WERI-Rb-1 (cell line): ENCODE data around the gene MAGI2.

ENCODE experiments used
- DNase-seq: peaks from one replicate; pipeline ENCODE4 v3.0.0-alpha.2; 2020
- H3K27ac ChIP-seq: fragments of 250-450 bp; sonication (Bioruptor Pico); 2 replicates; pipeline ENCODE4 v1.5.1; 2020; ENCODE audit warnings: mild to moderate bottlenecking, moderate library complexity
- H3K27me3 ChIP-seq: fragments of 250-450 bp; sonication (Bioruptor Pico); 2 replicates; pipeline ENCODE4 v1.5.1; 2021; ENCODE audit warnings: mild to moderate bottlenecking, low read depth, moderate library complexity; ENCODE audit not compliant: insufficient read depth, severe bottlenecking
- H3K36me3 ChIP-seq: fragments of 250-450 bp; sonication (Bioruptor Pico); 2 replicates; pipeline ENCODE4 v1.5.1; 2020; ENCODE audit warnings: mild to moderate bottlenecking, moderate library complexity
- H3K4me3 ChIP-seq: 2 replicates; pipeline ENCODE4 v1.5.1; 2011; ENCODE audit warnings: low read depth, mild to moderate bottlenecking, control low read depth, low read length
- H3K9me3 ChIP-seq: fragments of 250-450 bp; sonication (Bioruptor Pico); 2 replicates; pipeline ENCODE4 v1.5.1; 2021; ENCODE audit warnings: mild to moderate bottlenecking, moderate library complexity; ENCODE audit not compliant: severe bottlenecking
- TF ChIP-seq, protein P1 (sequence below): IDR thresholded peaks from 2 replicates; pipeline ENCODE4 v1.5.1; 2011; ENCODE audit warnings: low read depth, mild to moderate bottlenecking, control low read depth, inconsistent platforms, low read length

Gene MAGI2

DNA sequence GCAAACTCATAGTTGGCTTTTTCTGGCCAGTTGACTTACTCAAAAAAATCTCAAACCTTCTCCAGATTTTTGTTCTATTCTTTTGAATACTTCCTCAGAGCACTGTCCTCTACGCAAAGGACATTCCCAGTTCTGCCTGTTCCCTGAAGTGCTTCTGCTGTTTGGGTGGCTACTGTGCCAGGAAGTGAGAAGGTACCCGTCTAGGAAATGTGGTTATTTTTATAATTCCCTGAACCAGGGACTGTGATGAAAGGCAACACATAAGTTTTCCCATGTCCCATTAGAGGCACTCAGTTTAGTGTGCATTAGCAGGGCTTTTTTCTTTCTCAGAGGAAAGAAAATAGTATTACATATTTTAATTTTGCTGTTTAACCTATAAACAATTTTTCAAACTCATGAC lies 1284.6 kb downstream of the MAGI2 start:
- no peaks in the 10 kb centered on the region for H3K36me3 ChIP-seq
- no peak for DNase-seq
- TF ChIP-seq, protein P1, sequence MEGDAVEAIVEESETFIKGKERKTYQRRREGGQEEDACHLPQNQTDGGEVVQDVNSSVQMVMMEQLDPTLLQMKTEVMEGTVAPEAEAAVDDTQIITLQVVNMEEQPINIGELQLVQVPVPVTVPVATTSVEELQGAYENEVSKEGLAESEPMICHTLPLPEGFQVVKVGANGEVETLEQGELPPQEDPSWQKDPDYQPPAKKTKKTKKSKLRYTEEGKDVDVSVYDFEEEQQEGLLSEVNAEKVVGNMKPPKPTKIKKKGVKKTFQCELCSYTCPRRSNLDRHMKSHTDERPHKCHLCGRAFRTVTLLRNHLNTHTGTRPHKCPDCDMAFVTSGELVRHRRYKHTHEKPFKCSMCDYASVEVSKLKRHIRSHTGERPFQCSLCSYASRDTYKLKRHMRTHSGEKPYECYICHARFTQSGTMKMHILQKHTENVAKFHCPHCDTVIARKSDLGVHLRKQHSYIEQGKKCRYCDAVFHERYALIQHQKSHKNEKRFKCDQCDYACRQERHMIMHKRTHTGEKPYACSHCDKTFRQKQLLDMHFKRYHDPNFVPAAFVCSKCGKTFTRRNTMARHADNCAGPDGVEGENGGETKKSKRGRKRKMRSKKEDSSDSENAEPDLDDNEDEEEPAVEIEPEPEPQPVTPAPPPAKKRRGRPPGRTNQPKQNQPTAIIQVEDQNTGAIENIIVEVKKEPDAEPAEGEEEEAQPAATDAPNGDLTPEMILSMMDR: no peak
- H3K9me3 ChIP-seq: no peaks in the 10 kb centered on the region
- no peak overlapping the region for H3K27ac ChIP-seq
- H3K27me3 ChIP-seq: no peaks in the 10 kb centered on the region
- no peak overlapping the region for H3K4me3 ChIP-seq

DNA sequence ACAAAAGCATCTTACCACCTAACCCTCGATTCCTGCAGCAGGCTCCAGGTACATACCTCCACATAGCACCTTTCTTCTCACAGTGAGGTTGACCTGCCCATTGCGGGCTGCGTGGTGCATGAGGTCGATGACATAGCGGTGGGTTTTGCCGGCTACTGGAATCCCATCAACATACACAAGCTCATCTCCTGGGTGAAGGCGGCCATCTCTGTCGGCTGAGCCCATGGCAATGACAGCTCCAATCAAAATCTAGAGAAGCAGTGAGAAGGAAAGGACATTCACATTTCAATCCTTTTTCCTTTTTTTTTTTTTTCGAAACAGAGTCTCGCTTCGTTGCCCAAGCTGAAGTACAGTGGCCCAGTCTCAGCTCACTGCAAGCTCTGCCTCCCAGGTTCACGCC lies 1285.6 kb downstream of the MAGI2 start:
- Histone ChIP-seq H3K4me3 (no peak overlapping the region), H3K27ac (no peak overlapping the region), H3K27me3 (no peaks in the 10 kb centered on the region), H3K36me3 (no peaks in the 10 kb centered on the region), H3K9me3 (no peaks in the 10 kb centered on the region)
- no peak for DNase-seq
- TF ChIP-seq, protein P1: no peak

DNA sequence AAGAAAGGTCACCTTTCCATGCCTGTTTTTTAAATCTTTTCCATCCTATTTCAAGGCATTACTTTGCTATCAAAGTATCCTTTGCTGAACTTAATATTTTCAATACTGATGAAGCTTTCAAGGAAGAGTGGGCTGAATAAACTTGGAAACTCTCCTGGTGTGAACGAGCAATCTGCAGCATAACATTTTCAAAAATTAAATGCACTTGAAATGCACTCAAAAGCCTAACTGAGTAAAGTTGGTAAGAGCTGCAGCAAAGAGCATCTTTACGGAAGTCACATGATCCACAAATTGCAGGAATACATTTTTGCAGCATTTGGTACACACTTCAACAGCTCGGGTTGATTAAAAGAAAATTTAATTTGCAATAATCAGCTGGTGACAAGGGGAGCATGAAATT lies 1287.6 kb downstream of the MAGI2 start:
- no peak for DNase-seq
- no peak overlapping the region for H3K27ac ChIP-seq
- no peak overlapping the region for H3K4me3 ChIP-seq
- no peaks in the 10 kb centered on the region for H3K36me3 ChIP-seq
- no peaks in the 10 kb centered on the region for H3K9me3 ChIP-seq
- no peaks in the 10 kb centered on the region for H3K27me3 ChIP-seq
- TF ChIP-seq, protein P1: no peak

DNA sequence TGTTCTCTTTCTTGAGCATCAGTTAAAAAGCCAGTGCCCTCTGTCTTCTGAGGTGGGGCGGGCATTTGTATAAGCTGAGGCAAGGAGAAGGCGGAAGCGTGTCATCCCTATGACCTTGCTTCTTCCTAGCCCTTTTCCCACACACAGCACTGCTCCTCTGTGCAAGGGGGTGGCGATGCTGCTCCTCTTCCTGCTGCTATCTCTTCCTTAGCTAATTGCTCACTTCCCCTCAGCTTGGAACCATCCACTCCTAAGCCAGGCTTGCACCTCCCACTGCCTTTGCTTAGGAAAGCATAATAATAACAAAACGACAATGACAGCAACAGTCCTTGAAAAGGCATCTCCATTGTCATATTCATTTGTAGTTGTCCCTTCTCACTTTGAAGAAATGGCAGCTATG lies 1288.0 kb downstream of the MAGI2 start:
- H3K4me3 ChIP-seq: no peak overlapping the region
- TF ChIP-seq, protein P1: no peak
- DNase-seq: no peak
- no peaks in the 10 kb centered on the region for H3K36me3 ChIP-seq
- H3K27ac ChIP-seq: no peak overlapping the region
- no peaks in the 10 kb centered on the region for H3K27me3 ChIP-seq
- no peaks in the 10 kb centered on the region for H3K9me3 ChIP-seq

DNA sequence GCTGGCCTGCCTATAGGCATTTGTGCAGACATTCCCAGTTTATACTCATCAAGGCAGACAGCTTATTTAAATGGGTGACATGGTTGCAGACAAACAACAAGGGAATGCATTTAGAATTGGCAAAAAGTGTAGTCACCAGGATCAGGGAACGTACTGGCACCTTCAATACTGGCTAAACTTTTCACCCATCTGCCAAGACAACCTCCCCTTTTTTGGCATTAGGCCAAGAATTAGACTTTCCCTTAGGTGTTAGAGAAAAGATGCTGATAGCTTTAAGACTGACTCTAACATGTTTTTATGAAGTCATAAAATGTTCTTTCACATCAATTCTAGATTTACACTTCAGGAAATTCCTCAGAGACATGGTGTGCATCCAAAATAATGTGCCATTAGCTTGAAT lies 1289.0 kb downstream of the MAGI2 start:
- Histone ChIP-seq H3K9me3 (no peaks in the 10 kb centered on the region), H3K4me3 (no peak overlapping the region), H3K27me3 (no peaks in the 10 kb centered on the region), H3K36me3 (no peaks in the 10 kb centered on the region), H3K27ac (no peak overlapping the region)
- DNase-seq: no peak
- TF ChIP-seq, protein P1: no peak

DNA sequence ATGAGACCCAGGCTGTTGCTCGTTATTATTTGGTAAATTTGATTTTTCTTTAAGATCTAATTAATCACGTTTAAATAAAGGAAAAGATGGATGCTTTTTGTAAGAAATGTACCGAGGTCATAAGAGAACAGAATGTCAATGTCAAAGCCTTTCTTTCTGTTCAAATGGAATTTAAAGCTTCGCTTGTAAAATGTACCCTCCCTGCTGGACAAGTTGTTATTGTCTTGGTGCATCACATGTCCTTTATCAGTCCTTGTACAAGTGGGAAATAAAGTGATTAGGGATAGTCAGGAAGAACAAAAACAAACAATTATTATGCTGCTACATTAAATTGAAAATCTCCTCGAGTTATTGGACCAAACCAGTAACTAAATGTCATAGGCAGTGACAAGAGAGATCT lies 1291.7 kb downstream of the MAGI2 start:
- Histone ChIP-seq H3K4me3 (no peak overlapping the region), H3K36me3 (no peaks in the 10 kb centered on the region), H3K27me3 (no peaks in the 10 kb centered on the region), H3K27ac (no peak overlapping the region), H3K9me3 (no peaks in the 10 kb centered on the region)
- DNase-seq: no peak
- TF ChIP-seq, protein P1: no peak
